Prostate gland (tissue), 2 donors: Measurements from ENCODE around the gene CLASRP. TPM values are rescaled to one million over a fixed set of nuclear protein-coding genes. Genes with fewer than 3 reads are reported as not detected.
A peak's percentile ranks its signal among the peaks of the same experiment; 100 is the strongest.

Experiments
- DNase-seq: peaks from one replicate; pipeline ENCODE4 v3.0.0-alpha.2; 2019; ENCODE audit warnings: low spot score
- H3K27ac ChIP-seq, 2 donors: fragments of 200-600 bp; sonication (generic); 2 replicates each; pipeline ENCODE4 v1.5.1; 2017 to 2019
- H3K27me3 ChIP-seq: fragments of 200-600 bp; sonication (generic); replicated peaks from 2 replicates; pipeline ENCODE4 v1.5.1; 2019; ENCODE audit not compliant: insufficient read depth
- H3K36me3 ChIP-seq, 2 donors: fragments of 200-600 bp; sonication (generic); 1 replicate in 1 of 2; 2 replicates in 1 of 2; pipeline versions ENCODE4 v1.5.1 to v1.8.1; 2017 to 2019
- H3K4me1 ChIP-seq: fragments of 200-600 bp; sonication (generic); replicated peaks from 2 replicates; pipeline ENCODE4 v1.5.1; 2019
- H3K4me3 ChIP-seq, 2 donors: fragments of 200-600 bp; sonication (generic); 2 replicates each; pipeline ENCODE4 v1.5.1; 2017 to 2019
- H3K9me3 ChIP-seq: fragments of 200-600 bp; sonication (generic); 2 replicates; pipeline ENCODE4 v1.5.1; 2017
- CTCF ChIP-seq, 4 experiments: fragments of 200-600 bp in 2 of 4; fragments of 450-650 bp in 2 of 4; sonication (generic) in 2 of 4; IDR thresholded peaks; 1 replicate in 3 of 4; 2 replicates in 1 of 4; pipeline ENCODE4 v1.5.1; 2016 to 2019; ENCODE audit warnings: antibody characterized with exemption in 4 of 4, mild to moderate bottlenecking in 2 of 4, moderate library complexity in 2 of 4
- POLR2A ChIP-seq: fragments of 450-650 bp; IDR thresholded peaks from one replicate; pipeline ENCODE4 v1.6.1; 2016; ENCODE audit warnings: antibody characterized with exemption, mild to moderate bottlenecking
- POLR2AphosphoS5 ChIP-seq: sonication (generic); formaldehyde crosslinking; IDR thresholded peaks from one replicate; pipeline ENCODE4 v1.6.1; 2017; ENCODE audit warnings: antibody characterized with exemption
- WGBS: methylation state at CpG from one replicate; pipeline ENCODE4 v1.1.5; 2018; 5-methylcytosine and 5-hydroxymethylcytosine counted together
- intact Hi-C: fragments of 100-400 bp; cut with DNase I; formaldehyde crosslinking; loops from one replicate; pipeline ENCODE4 v1.14.2; 2022
- total RNA-seq, 2 donors: library from RNA; depleted of rRNA; stranded (reverse); fragments of >200 nt; gene quantifications; one replicate each; pipeline ENCODE4 v1.1.0, GENCODE V29; 2016

CLASRP gene
- total RNA-seq, 2 donors from 2014 or later, result 97.8 to 162 TPM

DNA sequence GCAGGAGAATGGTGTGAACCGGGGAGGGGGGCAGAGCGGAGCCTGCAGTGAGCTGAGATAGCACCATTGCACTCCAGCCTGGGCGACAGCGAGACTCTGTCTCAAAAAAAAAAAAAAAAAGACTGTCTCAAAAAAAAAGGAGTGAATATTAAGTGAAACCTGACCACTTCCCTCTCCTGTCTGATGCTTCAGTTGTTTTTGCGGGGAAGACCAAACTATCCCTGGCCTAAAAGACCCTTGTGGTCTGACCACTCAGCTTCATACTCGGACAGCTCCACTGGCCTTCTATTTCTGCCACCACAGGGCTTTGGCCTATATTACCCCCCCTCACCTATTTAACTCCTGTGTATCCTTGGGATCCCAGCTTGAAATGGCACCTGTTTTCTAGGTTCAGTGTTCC, 2.3 kb downstream of the CLASRP start:
- Histone ChIP-seq H3K36me3 (no peaks in the 10 kb centered on the region), H3K27ac (no peak overlapping the region), H3K4me1 (peaks cover 15% of the 10 kb centered on the region), H3K9me3 (no peaks in the 10 kb centered on the region), H3K4me3 (no peak overlapping the region), H3K27me3 (no peaks in the 10 kb centered on the region)
- intact Hi-C loops, result no loop called here
- DNase-seq, result no peak
- 84% methylated on average over 6 of the region's 6 CpGs for WGBS
- TF ChIP-seq POLR2A (no peak), CTCF (IDR thresholded peaks at IDR 0.05) (no peak), POLR2AphosphoS5 (no peak)

GRCh38 chr19:45045671-45046353, 7.0 kb downstream of the CLASRP start:
- Histone ChIP-seq H3K27ac (no peak overlapping the region), H3K27me3 (no peaks in the 10 kb centered on the region), H3K9me3 (no peaks in the 10 kb centered on the region), H3K36me3 (no peaks in the 10 kb centered on the region), H3K4me3 (no peak overlapping the region), H3K4me1 (peaks cover 9% of the 10 kb centered on the region)
- DNase-seq, result no peak
- 62% methylated on average over 14 of the region's 14 CpGs for WGBS
- TF ChIP-seq CTCF (IDR thresholded peaks at IDR 0.05) (no peak), POLR2A (no peak), POLR2AphosphoS5 (peak; percentile 34)
- intact Hi-C loops, result no loop called here

- Histone ChIP-seq H3K4me1 (peaks cover 5% of the 10 kb centered on the region), H3K27ac (no peak overlapping the region)
- DNase-seq, result no peak
Measured at GRCh38 chr19:45046355-45046754, 7.5 kb downstream of the CLASRP start.

DNA sequence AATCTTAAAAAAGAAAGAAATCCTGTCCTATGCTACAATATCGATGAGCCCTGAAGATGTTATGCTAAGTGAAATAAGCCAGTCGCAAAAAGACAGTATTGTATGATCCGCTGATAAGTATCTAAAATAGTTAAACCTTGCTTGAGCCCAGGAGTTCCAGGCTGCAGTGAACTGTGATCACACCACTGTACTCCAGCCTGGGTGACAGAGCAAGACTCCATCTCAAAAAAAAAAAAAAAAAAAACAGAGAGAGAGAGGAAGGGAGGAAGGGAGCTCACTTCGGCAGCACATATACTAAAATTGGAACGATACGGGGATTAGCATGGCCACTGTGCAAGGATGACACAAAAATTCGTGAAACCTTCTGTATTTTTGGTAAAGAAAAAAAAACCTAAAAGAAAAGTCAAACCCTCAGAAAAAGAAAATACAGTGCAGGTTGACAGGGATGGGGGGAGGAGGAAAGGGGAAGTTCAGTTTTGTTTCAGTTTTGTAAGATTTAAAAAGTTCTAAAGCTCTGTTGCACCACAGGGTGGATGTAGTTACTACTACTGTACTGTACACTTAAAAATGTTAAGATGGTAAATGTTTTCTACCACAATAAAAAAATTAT, 8.4 kb downstream of the CLASRP start:
- Histone ChIP-seq H3K27ac (no peak overlapping the region), H3K27me3 (no peaks in the 10 kb centered on the region), H3K4me3 (no peak overlapping the region), H3K36me3 (no peaks in the 10 kb centered on the region), H3K4me1 (peaks cover 5% of the 10 kb centered on the region), H3K9me3 (no peaks in the 10 kb centered on the region)
- intact Hi-C loops, result no loop called here
- no peak for DNase-seq
- no peak for TF ChIP-seq POLR2A
- no peak for TF ChIP-seq POLR2AphosphoS5
- TF ChIP-seq CTCF (IDR thresholded peaks at IDR 0.05), result no peak
- 77% methylated on average over 7 of the region's 7 CpGs for WGBS

More at GRCh38 chr19:45046355-45046754, 7.5 kb downstream of the CLASRP start:
- no peaks in the 10 kb centered on the region for H3K36me3 ChIP-seq
- TF ChIP-seq CTCF (IDR thresholded peaks at IDR 0.05) (no peak), POLR2AphosphoS5 (no peak), POLR2A (no peak)
- no peaks in the 10 kb centered on the region for H3K27me3 ChIP-seq
- H3K9me3 ChIP-seq, result no peaks in the 10 kb centered on the region
- intact Hi-C loops, result no loop called here
- H3K4me3 ChIP-seq, result no peak overlapping the region
- 91% methylated on average over 7 of the region's 7 CpGs for WGBS
